Posterior cingulate gyrus (tissue), 11 donors: Measurements from ENCODE around the gene RNU6-1.

Experiments used
- DNase-seq, 10 donors: peaks; one replicate each; pipeline versions ENCODE4 v3.0.0 to v3.0.0-alpha.2; 2020 to 2021; ENCODE audit warnings: mixed read lengths in 3 of 10
- intact Hi-C: fragments of 100-400 bp; cut with DNase I; formaldehyde crosslinking; loops from one replicate; pipeline ENCODE4 v1.15.1; 2023

Gene RNU6-1

DNA sequence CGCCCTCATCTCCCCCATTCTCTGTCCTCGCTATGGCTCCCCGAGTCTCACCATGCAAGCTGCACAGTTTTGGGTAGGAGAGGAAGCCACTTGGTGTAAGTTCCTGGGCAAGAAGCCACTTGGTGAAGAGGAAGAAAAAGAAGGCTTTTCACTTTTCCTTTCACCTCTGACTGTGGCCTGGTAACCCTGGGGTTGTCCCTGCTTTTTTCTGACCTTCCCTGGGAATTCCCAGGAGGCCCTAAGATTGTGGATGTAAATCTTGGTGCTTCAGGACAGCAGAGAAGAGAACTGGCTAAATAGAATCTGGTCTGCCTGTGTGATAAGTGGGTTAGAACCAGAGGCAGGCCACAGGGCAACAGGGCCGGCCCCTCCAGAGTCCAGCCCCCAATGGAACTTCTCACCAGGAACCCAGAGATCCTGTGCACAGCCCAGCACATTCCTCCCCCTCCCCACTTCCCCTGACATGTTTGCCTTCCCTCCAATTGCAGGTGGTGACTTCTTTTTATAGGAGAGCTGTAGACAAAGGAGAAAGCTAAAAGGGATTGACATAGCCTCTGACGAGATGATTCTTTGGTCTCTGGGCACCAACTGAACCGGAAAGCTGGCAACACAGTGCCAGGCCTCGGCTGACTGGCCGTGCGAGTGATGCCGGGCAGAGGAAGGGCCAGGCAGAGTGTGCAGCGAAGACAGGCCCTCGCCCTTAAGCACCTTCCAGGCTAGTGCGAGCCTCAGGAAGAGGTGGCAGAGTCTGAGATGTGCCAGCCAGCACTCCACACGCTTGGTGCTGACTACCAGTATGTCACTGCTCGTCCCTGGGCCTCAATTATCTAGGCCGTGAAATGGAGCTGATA, 34.0 kb downstream of the RNU6-1 start:
- intact Hi-C loops: no loop called here
- peak in 1 of 10 donors; percentile 5 for DNase-seq

- intact Hi-C loops: no loop called here
- DNase-seq: no peak
Measured at GRCh38 chr15:67805008-67805665, 34.7 kb downstream of the RNU6-1 start.

DNA sequence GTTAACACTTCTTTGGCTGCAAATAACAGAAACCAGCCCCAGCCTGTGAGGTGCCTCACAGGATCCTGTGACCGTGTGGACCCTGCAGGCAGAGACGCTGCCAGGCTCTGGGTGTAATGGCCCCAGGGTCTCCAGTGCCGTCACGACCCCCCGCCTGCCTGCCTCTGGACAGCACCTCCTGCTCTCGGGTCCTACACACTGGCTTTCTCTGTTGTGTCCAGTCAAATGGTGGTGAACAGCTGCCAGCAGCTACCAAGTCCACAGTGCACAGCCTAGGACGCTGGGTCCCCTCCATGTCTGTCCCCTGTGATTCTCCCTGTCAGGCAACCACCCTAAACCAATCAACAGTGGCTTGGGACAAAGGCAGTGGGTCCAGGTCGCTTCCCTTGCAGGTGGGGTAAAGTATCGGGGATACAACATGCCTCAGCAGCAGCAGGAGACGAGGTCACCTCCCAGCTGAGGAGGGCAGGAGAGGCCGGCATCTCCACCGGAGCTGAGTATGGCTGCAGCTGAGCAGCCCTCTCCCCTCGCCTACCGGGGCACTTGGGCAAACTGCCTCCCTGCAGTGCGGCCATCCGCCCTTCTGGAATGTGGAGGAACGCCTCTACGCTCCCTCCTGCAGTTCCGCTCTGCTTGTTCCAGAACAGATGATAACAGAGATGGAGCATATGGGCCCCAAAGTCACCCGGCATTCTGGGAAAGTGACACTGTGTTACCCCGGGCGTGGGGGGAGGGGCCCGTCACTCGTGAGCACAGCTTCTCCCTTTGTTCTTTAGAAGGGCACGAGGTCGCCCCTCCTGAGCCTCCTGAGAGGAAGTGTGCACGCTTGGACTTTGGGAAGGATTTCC, 35.6 kb downstream of the RNU6-1 start:
- DNase-seq: no peak
- intact Hi-C loops: no loop called here

GRCh38 chr15:67803299-67803698, 36.5 kb downstream of the RNU6-1 start:
- DNase-seq: no peak
- intact Hi-C loops: no loop called here

DNA sequence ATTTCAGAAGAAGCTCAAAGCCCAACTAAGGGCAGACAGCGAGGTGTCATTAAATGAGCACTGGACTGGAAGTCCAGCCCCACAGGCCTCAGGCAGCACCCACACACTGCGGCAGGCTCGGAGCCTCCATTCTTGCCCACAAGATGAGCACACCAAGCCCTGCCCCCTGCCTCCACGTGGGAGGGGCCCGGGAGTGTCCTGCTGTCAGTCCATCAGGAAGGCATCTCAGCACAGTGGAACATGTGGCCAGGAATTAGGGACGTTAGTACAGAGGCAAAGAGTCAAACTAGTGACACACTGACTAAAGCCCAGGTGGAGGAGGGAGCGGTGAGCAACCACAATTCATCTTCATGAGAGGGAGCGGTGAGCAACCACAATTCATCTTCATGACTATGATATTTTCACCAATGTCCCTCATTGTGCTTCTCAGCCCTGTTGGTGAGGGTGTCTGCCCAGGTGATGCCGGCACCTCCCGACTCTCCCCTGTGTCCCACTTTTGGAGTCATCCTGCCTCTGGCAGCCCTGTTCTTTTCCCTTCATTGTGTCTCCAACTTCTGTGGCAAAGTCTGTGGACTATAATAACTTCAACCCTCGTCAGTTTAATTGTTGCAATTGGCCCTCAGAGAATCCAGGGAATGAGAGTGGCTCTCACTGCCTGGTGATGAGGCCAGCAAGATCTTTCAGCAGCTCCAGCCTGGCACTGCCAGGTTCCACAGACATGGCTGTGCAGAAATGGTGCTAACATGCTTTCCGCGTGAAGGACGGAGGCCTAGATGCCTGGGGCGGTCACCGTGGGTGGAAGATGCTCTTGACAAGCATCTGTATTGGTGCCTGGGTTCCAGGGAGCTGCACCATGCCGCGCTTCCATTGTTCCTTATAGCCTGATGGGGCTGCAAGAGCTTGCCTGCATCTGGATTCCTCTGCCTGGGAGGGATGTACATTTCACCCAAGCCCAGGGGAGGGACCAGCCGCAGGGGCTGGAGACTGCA, 37.6 kb downstream of the RNU6-1 start:
- DNase-seq: no peak

GRCh38 chr15:67801142-67801541, 38.7 kb downstream of the RNU6-1 start:
- no peak for DNase-seq
- intact Hi-C loops: no loop called here

More for the DNA sequence above, 37.6 kb downstream of the RNU6-1 start:
- intact Hi-C loops: no loop called here

- intact Hi-C loops: no loop called here
- no peak for DNase-seq
Measured at GRCh38 chr15:67799801-67800205, 40.0 kb downstream of the RNU6-1 start.

- DNase-seq: no peak
- intact Hi-C loops: no loop called here
Measured at GRCh38 chr15:67796196-67797127, 43.4 kb downstream of the RNU6-1 start.

DNA sequence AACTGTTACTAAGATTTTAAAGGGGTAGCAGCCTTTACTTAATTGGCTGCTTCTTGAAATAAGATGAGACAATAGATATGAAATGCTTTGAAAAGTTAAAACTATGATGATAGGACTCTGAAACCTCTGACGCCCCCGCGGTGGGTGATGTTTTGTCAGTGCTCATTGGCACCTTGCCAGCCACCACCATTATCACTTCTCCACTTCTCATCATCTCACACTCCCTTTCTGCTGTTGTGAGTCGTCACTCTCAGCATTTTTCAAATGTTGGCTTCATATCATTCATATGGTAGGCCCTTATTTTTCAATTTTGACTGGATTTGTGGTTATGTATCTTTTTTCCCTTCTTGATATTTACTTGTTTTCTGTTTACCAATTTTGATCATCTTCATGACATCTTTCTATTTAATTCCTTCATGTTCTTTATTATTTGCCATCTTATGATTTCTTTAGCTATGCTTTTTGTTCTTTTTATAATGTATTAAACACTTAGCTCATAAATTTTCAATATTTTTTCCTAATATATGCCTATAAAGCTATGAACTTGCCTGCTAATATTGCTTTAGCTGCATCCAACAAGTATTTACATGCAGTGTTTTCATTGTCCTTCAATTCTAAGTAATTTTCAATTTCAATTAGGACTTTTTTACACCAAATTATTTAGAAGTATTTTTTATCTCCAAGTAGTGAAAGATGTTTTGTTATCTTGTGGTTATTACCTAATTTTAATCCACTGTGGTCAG, 44.8 kb downstream of the RNU6-1 start:
- DNase-seq: no peak
- intact Hi-C loops: no loop called here

DNA sequence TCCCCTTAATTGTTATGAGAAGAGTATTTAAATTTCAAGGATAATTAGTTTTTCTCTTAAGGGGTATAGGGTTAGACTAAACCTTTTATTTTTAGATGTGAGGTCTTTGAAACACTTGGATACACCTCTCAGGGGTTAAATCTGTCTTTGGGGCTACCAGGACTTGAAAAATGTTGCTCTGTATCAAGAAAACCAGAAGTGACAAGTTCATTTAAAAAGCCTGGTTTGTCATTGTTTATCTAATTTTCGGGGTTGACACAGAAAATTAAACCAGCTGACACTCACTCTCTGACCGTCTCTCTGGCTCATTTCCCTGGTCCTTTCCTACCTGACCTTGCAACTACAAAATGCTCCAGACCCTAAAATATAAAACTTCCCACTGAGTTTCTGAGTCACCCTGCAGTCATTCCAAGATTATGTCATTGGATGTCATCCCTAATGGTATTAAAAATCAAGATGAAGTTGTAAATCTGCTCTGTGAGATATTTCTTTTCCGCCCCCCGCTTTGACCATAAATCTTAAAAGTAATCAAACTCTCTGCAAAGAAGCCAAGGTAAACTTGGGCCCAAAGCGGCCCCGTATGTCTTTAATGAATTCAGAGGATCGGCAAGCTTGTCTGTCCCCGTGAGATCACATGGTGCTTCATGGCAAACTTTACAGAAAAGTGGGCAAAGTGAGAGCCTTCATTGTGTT, 47.4 kb downstream of the RNU6-1 start:
- intact Hi-C loops: no loop called here
- no peak for DNase-seq

- DNase-seq: no peak
- intact Hi-C loops: no loop called here
Measured at GRCh38 chr15:67790610-67791319, 49.1 kb downstream of the RNU6-1 start.
